Measurements from ENCODE around the gene VTI1B.
"Not testable (repeated sequence)": the region's sequence is repeated elsewhere in the genome, so short reads cannot be mapped to it uniquely, and the experiment has no call there.

DNA sequence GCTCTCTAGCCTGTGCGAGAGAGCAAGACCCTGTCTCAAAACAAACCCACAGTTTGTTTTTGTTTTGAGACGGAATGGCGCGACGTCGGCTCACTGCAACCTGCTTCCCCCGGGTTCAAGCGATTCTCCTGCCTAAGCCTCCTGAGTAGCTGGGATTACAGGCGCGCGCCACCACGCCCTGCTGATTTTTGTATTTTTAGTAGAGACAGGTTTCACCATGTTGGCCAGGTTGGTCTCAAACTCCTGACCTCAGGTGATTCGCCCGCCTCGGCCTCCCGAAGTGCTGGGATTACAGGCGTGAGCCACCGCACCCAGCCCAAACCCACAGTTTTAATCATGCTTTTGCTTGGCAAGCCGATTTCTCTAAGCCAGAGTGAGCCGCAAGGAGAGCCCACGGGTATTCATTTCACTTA, 73.9 kb downstream of the VTI1B start:
- not testable (repeated sequence) for TF ChIP-seq POLR2A, CTCF (IDR thresholded peaks at IDR 0.05)
